Panc1 (cell line): Measurements from ENCODE around the gene PML. TPM values are rescaled to one million over a fixed set of nuclear protein-coding genes. Genes with fewer than 3 reads are reported as not detected.
A peak's percentile ranks its signal among the peaks of the same experiment; 100 is the strongest.

Source experiments
- ATAC-seq: fragments of 200-7000 bp; cut with Tn5 transposase; 2 replicates; pipeline ENCODE4 v1.9.1; 2020; ENCODE audit warnings: mild to moderate bottlenecking, moderate library complexity
- BruUV-seq: library from RNA; stranded (reverse); fragments of 400-500 nt; replicated peaks from 2 replicates; lab custom pipeline; 2021; lab: Mats Ljungman, UMichigan
- CTCF ChIA-PET: fragments of 300-600 bp; sonication (Branson Sonifier 250); formaldehyde crosslinking; loops from one replicate; lab custom pipeline; 2022; ENCODE audit warnings: antibody characterized with exemption; lab: Charles Lee
- POLR2A ChIA-PET: fragments of 300-600 bp; sonication (Branson Sonifier 250); formaldehyde crosslinking; loops from one replicate; lab custom pipeline; 2022; ENCODE audit warnings: antibody characterized with exemption; lab: Charles Lee
- DNase-seq: peaks from one replicate; pipeline ENCODE4 v3.0.0-alpha.2; 2010; ENCODE audit warnings: low read depth, low spot score
- H3K27ac ChIP-seq: 2 replicates; pipeline ENCODE4 v1.5.1; 2011; ENCODE audit warnings: mild to moderate bottlenecking, low read length, inconsistent platforms
- H3K27me3 ChIP-seq: fragments of 200-500 bp; sonication (Bioruptor generic); 2 replicates; pipeline ENCODE4 v1.6.0; 2014; ENCODE audit warnings: low read length, inconsistent platforms; ENCODE audit not compliant: control insufficient read depth, insufficient read depth
- H3K36me3 ChIP-seq: fragments of 200-500 bp; sonication (Bioruptor generic); 2 replicates; pipeline ENCODE4 v1.5.1; 2014; ENCODE audit warnings: inconsistent platforms, mild to moderate bottlenecking, low read length, moderate library complexity; ENCODE audit not compliant: control insufficient read depth, insufficient read depth
- H3K4me1 ChIP-seq: 2 replicates; pipeline ENCODE4 v1.5.1; 2011; ENCODE audit warnings: inconsistent platforms, mild to moderate bottlenecking, low read length, moderate library complexity; ENCODE audit not compliant: control insufficient read depth, insufficient read depth
- H3K4me3 ChIP-seq, 2 experiments: 2 replicates each; pipeline ENCODE4 v1.5.1; 2011 to 2012; ENCODE audit warnings: low read depth in 2 of 2, low read length in 2 of 2, mild to moderate bottlenecking in 2 of 2, inconsistent platforms in 1 of 2, moderate library complexity in 1 of 2
- H3K9me3 ChIP-seq: fragments of 200-500 bp; sonication (Bioruptor generic); 2 replicates; pipeline ENCODE4 v1.5.1; 2014; ENCODE audit warnings: low read depth, mild to moderate bottlenecking, inconsistent platforms, low read length, moderate library complexity; ENCODE audit not compliant: control insufficient read depth, insufficient read depth
- POLR2AphosphoS5 ChIP-seq: IDR thresholded peaks from 2 replicates; pipeline ENCODE4 v1.6.1; 2012; ENCODE audit warnings: mild to moderate bottlenecking, low read depth, low read length, moderate library complexity
- SIN3A ChIP-seq: IDR thresholded peaks from 2 replicates; pipeline ENCODE4 v1.6.1; 2012; ENCODE audit warnings: low read depth, mild to moderate bottlenecking, low read length, moderate library complexity, borderline replicate concordance; ENCODE audit not compliant: insufficient read depth
- TCF7L2 ChIP-seq: IDR thresholded peaks from 2 replicates; pipeline ENCODE4 v1.6.1; 2011; ENCODE audit warnings: mild to moderate bottlenecking, low read depth, low read length, inconsistent platforms
- in situ Hi-C: cut with HindIII; loops from 2 replicates; pipeline ENCODE4 v1.10.0; 2016; ENCODE audit warnings: low sequenced_read_pairs, low pct_unique_long_range_greater_than_20kb
- intact Hi-C: fragments of 100-400 bp; cut with micrococcal nuclease; formaldehyde crosslinking; loops from one replicate; pipeline ENCODE4 v1.10.0; 2022; ENCODE audit not compliant: unreplicated experiment
- total RNA-seq: library from RNA; stranded (reverse); gene quantifications from one replicate; pipeline ENCODE4 v1.2.1, GENCODE V29; 2021; ENCODE audit not compliant: unreplicated experiment
- TF ChIP-seq, protein P1 (sequence below), 2 experiments: IDR thresholded peaks; 2 replicates each; pipeline ENCODE4 v1.6.1; 2011 to 2012; ENCODE audit warnings: low read depth in 2 of 2, control low read depth in 1 of 2, low read length in 1 of 2, mild to moderate bottlenecking in 1 of 2, moderate library complexity in 1 of 2; ENCODE audit not compliant: insufficient read depth in 1 of 2
- TF ChIP-seq, protein P2 (sequence below): fragments of 450-650 bp; IDR thresholded peaks from 2 replicates; pipeline ENCODE4 v1.5.1; 2017; ENCODE audit warnings: mild to moderate bottlenecking

PML gene
- total RNA-seq, 1 experiment from 2014 or later = 52.2 TPM

DNA sequence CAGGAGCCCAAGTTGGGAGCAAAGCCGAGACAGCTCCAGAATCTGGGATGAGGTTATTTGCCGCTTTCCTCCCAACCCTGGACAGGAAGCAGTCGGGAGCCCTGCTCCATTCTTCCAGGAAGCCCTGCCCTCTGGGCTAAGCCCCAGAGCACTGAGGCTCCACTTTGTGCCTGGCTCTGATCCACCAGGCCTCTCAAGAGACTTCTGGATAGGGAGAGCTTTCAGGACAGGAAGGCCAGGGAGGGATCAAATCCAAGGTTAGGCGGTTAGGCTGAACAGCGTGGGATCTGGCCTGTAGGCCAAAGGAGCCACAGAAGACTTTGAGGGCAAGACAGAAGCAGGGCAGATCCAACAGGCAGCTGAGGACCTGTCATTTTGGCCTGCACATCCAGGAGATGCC, 3.3 kb upstream of the PML start:
- Histone ChIP-seq H3K36me3 (no peaks in the 10 kb centered on the region), H3K9me3 (no peaks in the 10 kb centered on the region), H3K27ac (peak overlapping the region; percentile 73), H3K4me3 (peak overlapping the region; percentile 65 to 70), H3K27me3 (no peaks in the 10 kb centered on the region), H3K4me1 (peaks cover 25% of the 10 kb centered on the region)
- CTCF ChIA-PET = interaction anchor here (1.5 kb wide), 1 partner anchor 18 kb away, joined by 8 read pairs; no protein-coding TSS in a partner anchor
- in situ Hi-C loops (no loop called here), intact Hi-C loops (no loop called here)
- BruUV-seq = no TSS peak
- POLR2A ChIA-PET = interaction anchor here (0.6 kb wide), 1 partner anchor 291 kb away, joined by 3 read pairs; no protein-coding TSS in a partner anchor
- DNase-seq (no peak), ATAC-seq (no peak)
- TF ChIP-seq SIN3A = no peak
- TF ChIP-seq, protein P1, sequence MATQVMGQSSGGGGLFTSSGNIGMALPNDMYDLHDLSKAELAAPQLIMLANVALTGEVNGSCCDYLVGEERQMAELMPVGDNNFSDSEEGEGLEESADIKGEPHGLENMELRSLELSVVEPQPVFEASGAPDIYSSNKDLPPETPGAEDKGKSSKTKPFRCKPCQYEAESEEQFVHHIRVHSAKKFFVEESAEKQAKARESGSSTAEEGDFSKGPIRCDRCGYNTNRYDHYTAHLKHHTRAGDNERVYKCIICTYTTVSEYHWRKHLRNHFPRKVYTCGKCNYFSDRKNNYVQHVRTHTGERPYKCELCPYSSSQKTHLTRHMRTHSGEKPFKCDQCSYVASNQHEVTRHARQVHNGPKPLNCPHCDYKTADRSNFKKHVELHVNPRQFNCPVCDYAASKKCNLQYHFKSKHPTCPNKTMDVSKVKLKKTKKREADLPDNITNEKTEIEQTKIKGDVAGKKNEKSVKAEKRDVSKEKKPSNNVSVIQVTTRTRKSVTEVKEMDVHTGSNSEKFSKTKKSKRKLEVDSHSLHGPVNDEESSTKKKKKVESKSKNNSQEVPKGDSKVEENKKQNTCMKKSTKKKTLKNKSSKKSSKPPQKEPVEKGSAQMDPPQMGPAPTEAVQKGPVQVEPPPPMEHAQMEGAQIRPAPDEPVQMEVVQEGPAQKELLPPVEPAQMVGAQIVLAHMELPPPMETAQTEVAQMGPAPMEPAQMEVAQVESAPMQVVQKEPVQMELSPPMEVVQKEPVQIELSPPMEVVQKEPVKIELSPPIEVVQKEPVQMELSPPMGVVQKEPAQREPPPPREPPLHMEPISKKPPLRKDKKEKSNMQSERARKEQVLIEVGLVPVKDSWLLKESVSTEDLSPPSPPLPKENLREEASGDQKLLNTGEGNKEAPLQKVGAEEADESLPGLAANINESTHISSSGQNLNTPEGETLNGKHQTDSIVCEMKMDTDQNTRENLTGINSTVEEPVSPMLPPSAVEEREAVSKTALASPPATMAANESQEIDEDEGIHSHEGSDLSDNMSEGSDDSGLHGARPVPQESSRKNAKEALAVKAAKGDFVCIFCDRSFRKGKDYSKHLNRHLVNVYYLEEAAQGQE (IDR thresholded peaks at IDR 0.05; ENCODE audit: insufficient read depth in 1 of 2, low read depth in 2 of 2, low read length in 1 of 2) = no peak
- TF ChIP-seq, protein P2, sequence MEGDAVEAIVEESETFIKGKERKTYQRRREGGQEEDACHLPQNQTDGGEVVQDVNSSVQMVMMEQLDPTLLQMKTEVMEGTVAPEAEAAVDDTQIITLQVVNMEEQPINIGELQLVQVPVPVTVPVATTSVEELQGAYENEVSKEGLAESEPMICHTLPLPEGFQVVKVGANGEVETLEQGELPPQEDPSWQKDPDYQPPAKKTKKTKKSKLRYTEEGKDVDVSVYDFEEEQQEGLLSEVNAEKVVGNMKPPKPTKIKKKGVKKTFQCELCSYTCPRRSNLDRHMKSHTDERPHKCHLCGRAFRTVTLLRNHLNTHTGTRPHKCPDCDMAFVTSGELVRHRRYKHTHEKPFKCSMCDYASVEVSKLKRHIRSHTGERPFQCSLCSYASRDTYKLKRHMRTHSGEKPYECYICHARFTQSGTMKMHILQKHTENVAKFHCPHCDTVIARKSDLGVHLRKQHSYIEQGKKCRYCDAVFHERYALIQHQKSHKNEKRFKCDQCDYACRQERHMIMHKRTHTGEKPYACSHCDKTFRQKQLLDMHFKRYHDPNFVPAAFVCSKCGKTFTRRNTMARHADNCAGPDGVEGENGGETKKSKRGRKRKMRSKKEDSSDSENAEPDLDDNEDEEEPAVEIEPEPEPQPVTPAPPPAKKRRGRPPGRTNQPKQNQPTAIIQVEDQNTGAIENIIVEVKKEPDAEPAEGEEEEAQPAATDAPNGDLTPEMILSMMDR = no peak
- TF ChIP-seq TCF7L2 = no peak
- TF ChIP-seq POLR2AphosphoS5 = no peak

DNA sequence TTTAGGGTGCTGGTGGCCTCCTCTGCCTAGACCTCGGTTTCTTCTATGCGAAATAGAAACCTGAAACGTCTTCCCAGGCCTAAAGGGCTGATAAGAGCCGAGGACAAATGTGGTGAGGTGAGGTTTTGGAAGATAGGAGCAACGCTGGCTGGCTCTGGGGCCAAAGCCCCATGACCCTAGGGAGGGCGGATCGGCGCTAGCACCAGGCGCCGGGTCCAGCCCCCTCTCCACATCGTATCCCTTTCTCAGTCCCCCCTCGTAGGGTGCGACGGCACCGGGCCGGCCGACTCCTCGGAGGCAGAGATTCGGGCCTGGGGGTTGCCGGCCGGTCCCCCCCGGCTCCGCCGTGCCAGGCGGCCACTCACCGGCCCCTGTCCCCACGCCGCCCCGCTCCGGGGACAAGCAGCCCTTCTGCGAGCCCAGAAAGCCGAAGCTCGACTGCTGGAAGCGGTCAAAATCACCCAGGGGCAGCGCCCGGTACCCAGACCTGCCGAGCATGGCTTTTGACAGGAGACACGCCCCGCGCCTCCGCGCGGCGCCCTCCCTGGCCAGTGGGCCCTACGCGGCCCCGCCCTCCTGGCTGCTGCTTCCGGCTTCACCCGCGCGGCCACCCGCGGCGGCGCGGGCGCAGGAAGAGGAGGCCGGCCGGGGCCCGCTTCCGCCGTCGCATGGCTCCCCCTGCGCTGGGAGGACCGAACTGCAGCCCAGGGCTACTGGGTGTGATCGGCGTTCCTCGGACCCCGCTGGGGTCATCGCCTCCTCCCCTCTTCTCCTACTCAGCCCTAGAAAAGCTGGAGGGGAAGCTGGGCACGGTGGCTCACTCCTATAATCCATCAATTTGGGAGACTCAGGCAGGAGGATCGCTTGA, 2.6 kb upstream of the PML start, which contains the start of gene STOML1:
STOML1 (minus strand) TSS at position 570 of the 868 bp plus-strand sequence; CDS start at position 498, 72 bp downstream.
- peaks cover 31% of the 10 kb centered on the region for H3K4me1 ChIP-seq
- in situ Hi-C loops = no loop called here
- TF ChIP-seq SIN3A (peak; percentile 99; the same call in 1 of the 2 replicates), POLR2AphosphoS5 (peak; percentile 43; the same call in 1 of the 2 replicates), TCF7L2 (no peak; the same call in 1 of the 2 replicates)
- TF ChIP-seq, protein P1 (IDR thresholded peaks at IDR 0.05; ENCODE audit: insufficient read depth in 1 of 2, low read depth in 2 of 2, low read length in 1 of 2) = no peak
- TF ChIP-seq, protein P2 = peak; percentile 98
- ChIA-PET CTCF (no interaction called here), POLR2A (interaction anchor here (0.6 kb wide), 1 partner anchor 292 kb away, joined by 3 read pairs; no protein-coding TSS in a partner anchor)
- DNase-seq (no peak), ATAC-seq (peak; percentile 90)
- no peaks in the 10 kb centered on the region for H3K9me3 ChIP-seq
- H3K36me3 ChIP-seq = no peaks in the 10 kb centered on the region
- BruUV-seq = no TSS peak
- peak within 1 kb of the TSS; percentile 65 to 70 for H3K4me3 ChIP-seq
- no peaks in the 10 kb centered on the region for H3K27me3 ChIP-seq
- intact Hi-C loops = no loop called here
- H3K27ac ChIP-seq = peak within 1 kb of the TSS; percentile 73
